WTC11 (cell line): ENCODE results near the gene PPP3CA. TPM values are rescaled to one million over a fixed set of nuclear protein-coding genes. Genes with fewer than 3 reads are reported as not detected.

Source experiments
- ATAC-seq: fragments of 200-7000 bp; cut with Tn5 transposase; 2 replicates; pipeline ENCODE4 v1.10.0; 2021; ENCODE audit warnings: mild to moderate bottlenecking, moderate library complexity
- CTCF ChIA-PET: fragments of 300-600 bp; sonication (Branson Sonifier 250); formaldehyde crosslinking; loops from one replicate; lab custom pipeline; 2021; ENCODE audit warnings: antibody characterized with exemption; lab: Charles Lee
- POLR2A ChIA-PET: fragments of 350-600 bp; sonication (Branson Sonifier 250); formaldehyde crosslinking; loops from one replicate; lab custom pipeline; 2021; ENCODE audit warnings: antibody characterized with exemption; lab: Charles Lee
- DNase-seq: peaks from one replicate; pipeline ENCODE4 v3.0.0; 2021; ENCODE audit warnings: low spot score
- H3K27ac Mint-ChIP-seq: 2 replicates; pipeline ENCODE4 v1.8.0; 2021; ENCODE audit warnings: mixed read lengths
- H3K27me3 Mint-ChIP-seq: 2 replicates; pipeline ENCODE4 v1.8.0; 2021; ENCODE audit warnings: low read depth, mild to moderate bottlenecking, moderate library complexity, mixed read lengths
- H3K36me3 Mint-ChIP-seq: 2 replicates; pipeline ENCODE4 v1.8.0; 2021; ENCODE audit warnings: mixed read lengths
- H3K4me1 Mint-ChIP-seq: 2 replicates; pipeline ENCODE4 v1.8.0; 2022; ENCODE audit warnings: mixed read lengths
- H3K4me3 Mint-ChIP-seq: 2 replicates; pipeline ENCODE4 v1.8.0; 2021; ENCODE audit warnings: mild to moderate bottlenecking, moderate library complexity, mixed read lengths
- H3K9me3 Mint-ChIP-seq: 2 replicates; pipeline ENCODE4 v1.8.0; 2021; ENCODE audit warnings: mixed read lengths
- FOXP1 ChIP-seq: sonication (generic); formaldehyde crosslinking; IDR thresholded peaks from 2 replicates; pipeline ENCODE4 v1.8.0; 2022; ENCODE audit warnings: missing genetic modification reagents, mild to moderate bottlenecking, moderate library complexity, borderline replicate concordance
- HMGA2 ChIP-seq: fragments of 250-450 bp; sonication (Bioruptor Pico); IDR thresholded peaks from 2 replicates; pipeline ENCODE4 v1.4.0; 2021; ENCODE audit warnings: mild to moderate bottlenecking, moderate library complexity
- JUN ChIP-seq: sonication (generic); formaldehyde crosslinking; IDR thresholded peaks from 2 replicates; pipeline ENCODE4 v1.8.0; 2023; ENCODE audit warnings: mild to moderate bottlenecking, missing genetic modification reagents
- NFE2L1 ChIP-seq: sonication (generic); formaldehyde crosslinking; IDR thresholded peaks from 2 replicates; pipeline ENCODE4 v1.8.1; 2023; ENCODE audit warnings: missing genetic modification reagents
- SMAD3 ChIP-seq: sonication (generic); formaldehyde crosslinking; IDR thresholded peaks from 2 replicates; pipeline ENCODE4 v1.8.0; 2022; ENCODE audit warnings: missing genetic modification reagents, mild to moderate bottlenecking, borderline replicate concordance
- SMAD4 ChIP-seq: sonication (generic); formaldehyde crosslinking; IDR thresholded peaks from 2 replicates; pipeline ENCODE4 v1.8.0; 2022; ENCODE audit warnings: mild to moderate bottlenecking, missing genetic modification reagents
- SOX15 ChIP-seq: fragments of 250-450 bp; sonication (Bioruptor Pico); IDR thresholded peaks from 2 replicates; pipeline ENCODE4 v1.9.0; 2021; ENCODE audit warnings: mild to moderate bottlenecking
- TEAD4 ChIP-seq: sonication (generic); formaldehyde crosslinking; IDR thresholded peaks from 2 replicates; pipeline ENCODE4 v1.8.0; 2022; ENCODE audit warnings: mild to moderate bottlenecking, missing genetic modification reagents
- ZNF219 ChIP-seq: sonication (generic); formaldehyde crosslinking; IDR thresholded peaks from 2 replicates; pipeline ENCODE4 v1.8.0; 2023; ENCODE audit warnings: missing genetic modification reagents, mild to moderate bottlenecking, borderline replicate concordance
- total RNA-seq: library from RNA; stranded (reverse); gene quantifications from 3 replicates; pipeline ENCODE4 v1.2.3, GENCODE V29; 2021
- TF ChIP-seq, protein P1 (sequence below): fragments of 200-600 bp; IDR thresholded peaks from 2 replicates; pipeline ENCODE4 v1.8.0; 2022; ENCODE audit warnings: antibody characterized with exemption
- TF ChIP-seq, protein P2 (sequence below): sonication (generic); formaldehyde crosslinking; IDR thresholded peaks from 2 replicates; pipeline ENCODE4 v1.8.1; 2023; ENCODE audit warnings: mild to moderate bottlenecking, missing genetic modification reagents, borderline replicate concordance
- TF ChIP-seq, protein P3 (sequence below): sonication (generic); formaldehyde crosslinking; IDR thresholded peaks from 2 replicates; pipeline ENCODE4 v1.8.0; 2023; ENCODE audit warnings: missing genetic modification reagents, mild to moderate bottlenecking, borderline replicate concordance
- TF ChIP-seq, protein P4 (sequence below): sonication (generic); formaldehyde crosslinking; IDR thresholded peaks from 2 replicates; pipeline ENCODE4 v1.8.1; 2023; ENCODE audit warnings: mild to moderate bottlenecking, missing genetic modification reagents
- TF ChIP-seq, protein P5 (sequence below): sonication (generic); formaldehyde crosslinking; IDR thresholded peaks from 2 replicates; pipeline ENCODE4 v1.8.1; 2022; ENCODE audit warnings: mild to moderate bottlenecking, moderate library complexity, missing genetic modification reagents
- TF ChIP-seq, protein P6 (sequence below): sonication (generic); formaldehyde crosslinking; IDR thresholded peaks from 2 replicates; pipeline ENCODE4 v1.8.1; 2023; ENCODE audit warnings: mild to moderate bottlenecking, missing genetic modification reagents, moderate library complexity

The PPP3CA gene
- total RNA-seq, 1 experiment from 2014 or later, result 41.6 TPM

DNA sequence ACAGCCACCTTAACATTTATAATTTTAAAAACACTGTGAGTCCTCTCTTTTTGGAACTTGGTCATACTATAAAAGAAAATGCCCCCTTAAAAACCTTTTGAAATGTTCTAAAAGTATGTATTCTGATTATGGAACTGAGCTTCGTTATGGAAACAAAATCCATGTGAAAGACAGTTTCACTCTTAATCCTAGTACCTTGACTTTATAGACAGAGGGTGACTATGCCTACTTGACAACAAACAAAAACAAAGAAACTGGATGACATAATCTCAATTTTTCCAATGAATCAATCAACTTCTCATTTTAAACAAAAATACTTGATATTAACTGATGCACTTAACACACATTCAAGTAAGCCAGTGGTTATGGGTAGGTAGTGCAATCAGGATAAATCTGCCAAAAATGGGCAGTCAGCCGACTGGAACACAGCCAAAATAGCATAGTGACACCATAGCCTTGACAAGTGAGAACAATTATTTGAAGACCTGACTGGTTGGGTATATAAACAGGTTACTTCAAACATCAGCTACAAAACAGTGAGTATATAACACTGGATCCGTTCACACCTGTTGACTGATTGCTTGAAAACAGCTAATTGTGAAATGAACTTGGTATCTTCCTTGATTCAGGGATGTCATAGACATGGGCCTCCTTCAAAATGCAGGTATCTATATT lies 265.5 kb downstream of the PPP3CA start (continued):
- TF ChIP-seq, protein P1, sequence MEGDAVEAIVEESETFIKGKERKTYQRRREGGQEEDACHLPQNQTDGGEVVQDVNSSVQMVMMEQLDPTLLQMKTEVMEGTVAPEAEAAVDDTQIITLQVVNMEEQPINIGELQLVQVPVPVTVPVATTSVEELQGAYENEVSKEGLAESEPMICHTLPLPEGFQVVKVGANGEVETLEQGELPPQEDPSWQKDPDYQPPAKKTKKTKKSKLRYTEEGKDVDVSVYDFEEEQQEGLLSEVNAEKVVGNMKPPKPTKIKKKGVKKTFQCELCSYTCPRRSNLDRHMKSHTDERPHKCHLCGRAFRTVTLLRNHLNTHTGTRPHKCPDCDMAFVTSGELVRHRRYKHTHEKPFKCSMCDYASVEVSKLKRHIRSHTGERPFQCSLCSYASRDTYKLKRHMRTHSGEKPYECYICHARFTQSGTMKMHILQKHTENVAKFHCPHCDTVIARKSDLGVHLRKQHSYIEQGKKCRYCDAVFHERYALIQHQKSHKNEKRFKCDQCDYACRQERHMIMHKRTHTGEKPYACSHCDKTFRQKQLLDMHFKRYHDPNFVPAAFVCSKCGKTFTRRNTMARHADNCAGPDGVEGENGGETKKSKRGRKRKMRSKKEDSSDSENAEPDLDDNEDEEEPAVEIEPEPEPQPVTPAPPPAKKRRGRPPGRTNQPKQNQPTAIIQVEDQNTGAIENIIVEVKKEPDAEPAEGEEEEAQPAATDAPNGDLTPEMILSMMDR, result no peak
- TF ChIP-seq SMAD4 (CRISPR knock-in tag) (no peak), ZNF219 (CRISPR knock-in tag) (no peak), SOX15 (no peak)
- TF ChIP-seq, protein P2, sequence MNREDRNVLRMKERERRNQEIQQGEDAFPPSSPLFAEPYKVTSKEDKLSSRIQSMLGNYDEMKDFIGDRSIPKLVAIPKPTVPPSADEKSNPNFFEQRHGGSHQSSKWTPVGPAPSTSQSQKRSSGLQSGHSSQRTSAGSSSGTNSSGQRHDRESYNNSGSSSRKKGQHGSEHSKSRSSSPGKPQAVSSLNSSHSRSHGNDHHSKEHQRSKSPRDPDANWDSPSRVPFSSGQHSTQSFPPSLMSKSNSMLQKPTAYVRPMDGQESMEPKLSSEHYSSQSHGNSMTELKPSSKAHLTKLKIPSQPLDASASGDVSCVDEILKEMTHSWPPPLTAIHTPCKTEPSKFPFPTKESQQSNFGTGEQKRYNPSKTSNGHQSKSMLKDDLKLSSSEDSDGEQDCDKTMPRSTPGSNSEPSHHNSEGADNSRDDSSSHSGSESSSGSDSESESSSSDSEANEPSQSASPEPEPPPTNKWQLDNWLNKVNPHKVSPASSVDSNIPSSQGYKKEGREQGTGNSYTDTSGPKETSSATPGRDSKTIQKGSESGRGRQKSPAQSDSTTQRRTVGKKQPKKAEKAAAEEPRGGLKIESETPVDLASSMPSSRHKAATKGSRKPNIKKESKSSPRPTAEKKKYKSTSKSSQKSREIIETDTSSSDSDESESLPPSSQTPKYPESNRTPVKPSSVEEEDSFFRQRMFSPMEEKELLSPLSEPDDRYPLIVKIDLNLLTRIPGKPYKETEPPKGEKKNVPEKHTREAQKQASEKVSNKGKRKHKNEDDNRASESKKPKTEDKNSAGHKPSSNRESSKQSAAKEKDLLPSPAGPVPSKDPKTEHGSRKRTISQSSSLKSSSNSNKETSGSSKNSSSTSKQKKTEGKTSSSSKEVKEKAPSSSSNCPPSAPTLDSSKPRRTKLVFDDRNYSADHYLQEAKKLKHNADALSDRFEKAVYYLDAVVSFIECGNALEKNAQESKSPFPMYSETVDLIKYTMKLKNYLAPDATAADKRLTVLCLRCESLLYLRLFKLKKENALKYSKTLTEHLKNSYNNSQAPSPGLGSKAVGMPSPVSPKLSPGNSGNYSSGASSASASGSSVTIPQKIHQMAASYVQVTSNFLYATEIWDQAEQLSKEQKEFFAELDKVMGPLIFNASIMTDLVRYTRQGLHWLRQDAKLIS (CRISPR knock-in tag), result no peak
- TF ChIP-seq, protein P3, sequence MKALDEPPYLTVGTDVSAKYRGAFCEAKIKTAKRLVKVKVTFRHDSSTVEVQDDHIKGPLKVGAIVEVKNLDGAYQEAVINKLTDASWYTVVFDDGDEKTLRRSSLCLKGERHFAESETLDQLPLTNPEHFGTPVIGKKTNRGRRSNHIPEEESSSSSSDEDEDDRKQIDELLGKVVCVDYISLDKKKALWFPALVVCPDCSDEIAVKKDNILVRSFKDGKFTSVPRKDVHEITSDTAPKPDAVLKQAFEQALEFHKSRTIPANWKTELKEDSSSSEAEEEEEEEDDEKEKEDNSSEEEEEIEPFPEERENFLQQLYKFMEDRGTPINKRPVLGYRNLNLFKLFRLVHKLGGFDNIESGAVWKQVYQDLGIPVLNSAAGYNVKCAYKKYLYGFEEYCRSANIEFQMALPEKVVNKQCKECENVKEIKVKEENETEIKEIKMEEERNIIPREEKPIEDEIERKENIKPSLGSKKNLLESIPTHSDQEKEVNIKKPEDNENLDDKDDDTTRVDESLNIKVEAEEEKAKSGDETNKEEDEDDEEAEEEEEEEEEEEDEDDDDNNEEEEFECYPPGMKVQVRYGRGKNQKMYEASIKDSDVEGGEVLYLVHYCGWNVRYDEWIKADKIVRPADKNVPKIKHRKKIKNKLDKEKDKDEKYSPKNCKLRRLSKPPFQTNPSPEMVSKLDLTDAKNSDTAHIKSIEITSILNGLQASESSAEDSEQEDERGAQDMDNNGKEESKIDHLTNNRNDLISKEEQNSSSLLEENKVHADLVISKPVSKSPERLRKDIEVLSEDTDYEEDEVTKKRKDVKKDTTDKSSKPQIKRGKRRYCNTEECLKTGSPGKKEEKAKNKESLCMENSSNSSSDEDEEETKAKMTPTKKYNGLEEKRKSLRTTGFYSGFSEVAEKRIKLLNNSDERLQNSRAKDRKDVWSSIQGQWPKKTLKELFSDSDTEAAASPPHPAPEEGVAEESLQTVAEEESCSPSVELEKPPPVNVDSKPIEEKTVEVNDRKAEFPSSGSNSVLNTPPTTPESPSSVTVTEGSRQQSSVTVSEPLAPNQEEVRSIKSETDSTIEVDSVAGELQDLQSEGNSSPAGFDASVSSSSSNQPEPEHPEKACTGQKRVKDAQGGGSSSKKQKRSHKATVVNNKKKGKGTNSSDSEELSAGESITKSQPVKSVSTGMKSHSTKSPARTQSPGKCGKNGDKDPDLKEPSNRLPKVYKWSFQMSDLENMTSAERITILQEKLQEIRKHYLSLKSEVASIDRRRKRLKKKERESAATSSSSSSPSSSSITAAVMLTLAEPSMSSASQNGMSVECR (CRISPR knock-in tag), result no peak

DNA sequence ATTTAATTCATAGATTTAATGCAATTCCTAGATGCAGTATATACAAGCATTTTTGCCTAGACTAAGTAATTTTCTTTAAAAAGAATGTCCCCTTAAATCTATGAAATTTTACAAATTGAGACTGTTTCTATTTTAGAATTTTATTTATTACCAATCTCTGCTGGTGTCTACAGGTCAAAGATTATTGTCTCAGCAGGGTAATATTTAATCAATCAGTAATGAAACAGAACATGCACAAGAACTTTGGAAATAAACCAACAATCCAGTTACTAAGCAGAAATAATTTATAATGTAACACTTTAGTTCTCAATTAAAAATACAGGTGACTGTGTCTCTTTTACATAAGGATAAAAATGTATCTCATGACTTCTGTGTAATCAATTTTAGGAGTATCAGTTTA lies 266.2 kb downstream of the PPP3CA start:
- no peak overlapping the region for H3K4me3 Mint-ChIP-seq
- peaks cover 2% of the 10 kb centered on the region; the same call in 1 of the 2 replicates for H3K36me3 Mint-ChIP-seq
- POLR2A ChIA-PET, result no interaction called here
- H3K27me3 Mint-ChIP-seq, result no peaks in the 10 kb centered on the region
- H3K9me3 Mint-ChIP-seq, result peaks cover 3% of the 10 kb centered on the region; the same call in 1 of the 2 replicates
- DNase-seq (no peak), ATAC-seq (no peak)
- H3K4me1 Mint-ChIP-seq, result peaks cover 4% of the 10 kb centered on the region; the same call in 1 of the 2 replicates
- CTCF ChIA-PET, result interaction anchor here (0.6 kb wide), 1 partner anchor 29 kb away, joined by 4 read pairs; no protein-coding TSS in a partner anchor
- H3K27ac Mint-ChIP-seq, result no peak overlapping the region
- TF ChIP-seq SMAD3 (CRISPR knock-in tag), result no peak
- TF ChIP-seq TEAD4 (CRISPR knock-in tag), result no peak
- TF ChIP-seq HMGA2 (CRISPR knock-in tag), result no peak

DNA sequence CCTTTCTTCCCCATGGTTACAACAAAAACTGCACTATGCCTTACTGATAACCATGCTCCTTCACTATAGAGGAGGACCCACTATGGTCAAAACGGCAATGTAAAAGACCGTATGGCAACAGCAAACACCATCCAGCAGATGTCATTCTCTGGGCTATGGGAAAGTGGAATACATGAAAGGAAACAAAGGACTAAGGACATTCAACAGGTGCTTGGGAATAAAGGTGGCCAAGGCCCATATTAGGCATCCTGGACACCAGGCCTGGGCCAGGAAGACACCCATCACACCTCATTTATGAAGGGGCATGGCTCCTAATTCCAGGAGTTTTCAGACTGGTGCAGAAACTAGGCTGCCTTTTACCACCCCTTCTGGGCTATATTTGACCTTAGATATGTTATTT lies 268.4 kb downstream of the PPP3CA start:
- Mint-ChIP-seq H3K4me3 (no peak overlapping the region), H3K4me1 (peaks cover 4% of the 10 kb centered on the region; the same call in 1 of the 2 replicates), H3K9me3 (peaks cover 3% of the 10 kb centered on the region; the same call in 1 of the 2 replicates), H3K27me3 (no peaks in the 10 kb centered on the region), H3K36me3 (peaks cover 2% of the 10 kb centered on the region; the same call in 1 of the 2 replicates), H3K27ac (no peak overlapping the region)
- DNase-seq, result no peak
- ATAC-seq, result no peak
- POLR2A ChIA-PET, result no interaction called here
- CTCF ChIA-PET, result no interaction called here
- no peak for TF ChIP-seq JUN (CRISPR knock-in tag)
- TF ChIP-seq, protein P4, sequence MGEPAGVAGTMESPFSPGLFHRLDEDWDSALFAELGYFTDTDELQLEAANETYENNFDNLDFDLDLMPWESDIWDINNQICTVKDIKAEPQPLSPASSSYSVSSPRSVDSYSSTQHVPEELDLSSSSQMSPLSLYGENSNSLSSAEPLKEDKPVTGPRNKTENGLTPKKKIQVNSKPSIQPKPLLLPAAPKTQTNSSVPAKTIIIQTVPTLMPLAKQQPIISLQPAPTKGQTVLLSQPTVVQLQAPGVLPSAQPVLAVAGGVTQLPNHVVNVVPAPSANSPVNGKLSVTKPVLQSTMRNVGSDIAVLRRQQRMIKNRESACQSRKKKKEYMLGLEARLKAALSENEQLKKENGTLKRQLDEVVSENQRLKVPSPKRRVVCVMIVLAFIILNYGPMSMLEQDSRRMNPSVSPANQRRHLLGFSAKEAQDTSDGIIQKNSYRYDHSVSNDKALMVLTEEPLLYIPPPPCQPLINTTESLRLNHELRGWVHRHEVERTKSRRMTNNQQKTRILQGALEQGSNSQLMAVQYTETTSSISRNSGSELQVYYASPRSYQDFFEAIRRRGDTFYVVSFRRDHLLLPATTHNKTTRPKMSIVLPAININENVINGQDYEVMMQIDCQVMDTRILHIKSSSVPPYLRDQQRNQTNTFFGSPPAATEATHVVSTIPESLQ, result no peak
- TF ChIP-seq NFE2L1 (CRISPR knock-in tag), result no peak
- TF ChIP-seq, protein P5, sequence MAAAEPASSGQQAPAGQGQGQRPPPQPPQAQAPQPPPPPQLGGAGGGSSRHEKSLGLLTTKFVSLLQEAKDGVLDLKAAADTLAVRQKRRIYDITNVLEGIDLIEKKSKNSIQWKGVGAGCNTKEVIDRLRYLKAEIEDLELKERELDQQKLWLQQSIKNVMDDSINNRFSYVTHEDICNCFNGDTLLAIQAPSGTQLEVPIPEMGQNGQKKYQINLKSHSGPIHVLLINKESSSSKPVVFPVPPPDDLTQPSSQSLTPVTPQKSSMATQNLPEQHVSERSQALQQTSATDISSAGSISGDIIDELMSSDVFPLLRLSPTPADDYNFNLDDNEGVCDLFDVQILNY, result no peak
- TF ChIP-seq, protein P6, sequence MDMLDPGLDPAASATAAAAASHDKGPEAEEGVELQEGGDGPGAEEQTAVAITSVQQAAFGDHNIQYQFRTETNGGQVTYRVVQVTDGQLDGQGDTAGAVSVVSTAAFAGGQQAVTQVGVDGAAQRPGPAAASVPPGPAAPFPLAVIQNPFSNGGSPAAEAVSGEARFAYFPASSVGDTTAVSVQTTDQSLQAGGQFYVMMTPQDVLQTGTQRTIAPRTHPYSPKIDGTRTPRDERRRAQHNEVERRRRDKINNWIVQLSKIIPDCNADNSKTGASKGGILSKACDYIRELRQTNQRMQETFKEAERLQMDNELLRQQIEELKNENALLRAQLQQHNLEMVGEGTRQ (CRISPR knock-in tag), result no peak
- TF ChIP-seq FOXP1 (CRISPR knock-in tag), result no peak
